Neural crest cell (in vitro differentiated cells): Measurements from ENCODE around the gene SLC9A9. TPM values are rescaled to one million over a fixed set of nuclear protein-coding genes. Genes with fewer than 3 reads are reported as not detected.

Source experiments
- DNase-seq: peaks from one replicate; pipeline ENCODE4 v3.0.0; 2021; ENCODE audit warnings: low read depth, mixed read lengths, low spot score
- H3K27ac Mint-ChIP-seq: one replicate; pipeline ENCODE4 v1.8.0; 2021; ENCODE audit warnings: mild to moderate bottlenecking, mixed read lengths; ENCODE audit not compliant: unreplicated experiment
- H3K27me3 Mint-ChIP-seq: 2 replicates; pipeline ENCODE4 v1.8.0; 2021; ENCODE audit warnings: low read depth, mild to moderate bottlenecking, mixed read lengths
- H3K36me3 Mint-ChIP-seq: 2 replicates; pipeline ENCODE4 v1.8.0; 2021; ENCODE audit warnings: low read depth, mild to moderate bottlenecking, mixed read lengths
- H3K4me1 Mint-ChIP-seq: 2 replicates; pipeline ENCODE4 v1.8.0; 2021; ENCODE audit warnings: mixed read lengths
- H3K4me3 Mint-ChIP-seq: one replicate; pipeline ENCODE4 v1.8.0; 2021; ENCODE audit warnings: mild to moderate bottlenecking, mixed read lengths
- H3K9me3 Mint-ChIP-seq: 2 replicates; pipeline ENCODE4 v1.8.0; 2021; ENCODE audit warnings: mixed read lengths
- CTCF ChIP-seq: fragments of 200-600 bp; sonication (generic); conservative IDR thresholded peaks from 2 replicates; pipeline ENCODE4 v1.5.0; 2021; ENCODE audit warnings: antibody characterized with exemption, mild to moderate bottlenecking
- total RNA-seq: library from RNA; stranded (reverse); gene quantifications from 2 replicates; pipeline ENCODE4 v1.2.1, GENCODE V29; 2021

The SLC9A9 gene
- total RNA-seq, 1 donor from 2014 or later = 0.56 TPM

- Mint-ChIP-seq H3K4me3 (no peak overlapping the region), H3K4me1 (peaks cover 7% of the 10 kb centered on the region), H3K27me3 (peaks cover 4% of the 10 kb centered on the region), H3K36me3 (no peaks in the 10 kb centered on the region), H3K27ac (no peak overlapping the region), H3K9me3 (no peaks in the 10 kb centered on the region)
- DNase-seq = no peak
- no peak for TF ChIP-seq CTCF
These were observed 423.4 kb downstream of the SLC9A9 start for GRCh38 chr3:143424874-143425273.

- Mint-ChIP-seq H3K4me3 (no peak overlapping the region), H3K27me3 (peaks cover 6% of the 10 kb centered on the region), H3K4me1 (peaks cover 7% of the 10 kb centered on the region), H3K27ac (no peak overlapping the region), H3K36me3 (no peaks in the 10 kb centered on the region), H3K9me3 (peaks cover 2% of the 10 kb centered on the region)
- DNase-seq = no peak
- no peak for TF ChIP-seq CTCF
These were observed 426.7 kb downstream of the SLC9A9 start for GRCh38 chr3:143421556-143421955.

DNA sequence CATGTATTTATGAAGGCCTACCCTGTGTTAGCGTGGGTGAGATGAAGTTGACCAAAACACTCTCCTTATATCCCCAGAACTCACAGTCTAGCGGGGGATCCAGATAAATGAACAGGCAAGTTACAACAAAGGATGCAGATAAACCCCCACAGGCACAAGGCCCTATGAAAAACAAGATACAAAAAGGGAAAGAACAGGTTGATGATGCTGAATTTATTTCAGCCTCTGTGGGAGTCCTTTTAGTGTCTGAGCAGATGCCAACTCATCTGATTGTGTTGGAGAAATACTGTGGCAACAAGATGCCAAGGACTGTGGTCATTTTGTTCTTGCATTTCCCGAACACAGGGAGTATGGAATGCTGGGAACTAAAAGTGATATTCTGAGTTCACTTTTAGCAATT is 428.7 kb downstream of the SLC9A9 start:
- no peak for DNase-seq
- Mint-ChIP-seq H3K27ac (no peak overlapping the region), H3K4me3 (no peak overlapping the region), H3K9me3 (peaks cover 2% of the 10 kb centered on the region), H3K36me3 (no peaks in the 10 kb centered on the region), H3K4me1 (no peaks in the 10 kb centered on the region), H3K27me3 (peaks cover 6% of the 10 kb centered on the region)
- no peak for TF ChIP-seq CTCF

DNA sequence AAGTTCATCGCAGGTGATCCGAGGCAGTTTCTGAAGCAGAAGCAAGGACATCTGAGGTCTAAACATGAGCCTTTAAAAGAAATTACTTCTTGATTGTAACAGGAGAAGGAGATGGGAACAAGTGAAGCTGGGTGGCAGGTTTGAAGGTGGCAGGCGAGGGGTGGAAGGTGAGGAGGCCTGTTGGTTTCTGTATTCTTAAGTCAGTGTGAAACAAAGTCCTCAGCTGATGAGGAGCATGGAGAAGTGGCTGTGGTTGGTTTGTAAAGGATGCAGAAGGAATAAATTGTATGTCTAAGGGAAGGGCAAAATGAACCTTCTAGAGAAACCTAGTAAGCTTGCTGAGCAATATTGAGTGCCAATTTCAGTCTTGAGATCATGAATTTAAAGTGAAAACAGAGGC is 429.9 kb downstream of the SLC9A9 start:
- Mint-ChIP-seq H3K27me3 (peaks cover 6% of the 10 kb centered on the region), H3K4me3 (no peak overlapping the region), H3K36me3 (no peaks in the 10 kb centered on the region), H3K27ac (no peak overlapping the region), H3K9me3 (peaks cover 2% of the 10 kb centered on the region), H3K4me1 (no peaks in the 10 kb centered on the region)
- TF ChIP-seq CTCF = no peak
- no peak for DNase-seq

DNA sequence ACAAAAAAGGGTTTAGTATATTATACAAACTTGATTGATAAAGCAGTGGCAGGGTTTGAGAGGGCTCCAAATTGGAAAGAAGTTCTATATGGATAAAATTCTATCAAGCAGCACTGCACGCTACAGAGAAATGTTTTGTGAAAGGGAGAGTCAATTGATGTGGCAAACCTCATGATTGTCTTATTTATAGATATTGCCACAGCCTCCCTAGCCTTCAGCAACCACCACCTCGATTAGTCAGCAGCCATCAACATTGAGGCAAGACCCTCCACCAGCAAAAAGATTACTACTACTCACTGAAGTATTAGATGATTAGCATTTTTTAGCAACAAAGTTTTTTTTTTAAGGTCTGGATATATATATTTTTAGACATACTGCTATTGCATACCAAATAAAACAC is 432.0 kb downstream of the SLC9A9 start:
- no peak for DNase-seq
- Mint-ChIP-seq H3K36me3 (no peaks in the 10 kb centered on the region), H3K4me3 (no peak overlapping the region), H3K27me3 (peaks cover 2% of the 10 kb centered on the region), H3K4me1 (no peaks in the 10 kb centered on the region), H3K9me3 (peaks cover 2% of the 10 kb centered on the region), H3K27ac (no peak overlapping the region)
- no peak for TF ChIP-seq CTCF
